Ishikawa (cell line): ENCODE data around the gene KRT79.

ENCODE experiments used
- CEBPB ChIP-seq: IDR thresholded peaks from 2 replicates; pipeline ENCODE4 v1.6.1; 2012
- CREB1 ChIP-seq: IDR thresholded peaks from 2 replicates; pipeline ENCODE4 v1.6.1; 2012; ENCODE audit warnings: low read depth
- EGR1 ChIP-seq: IDR thresholded peaks from 2 replicates; pipeline ENCODE4 v1.6.1; 2012
- EP300 ChIP-seq: IDR thresholded peaks from 2 replicates; pipeline ENCODE4 v1.6.1; 2012; ENCODE audit warnings: borderline replicate concordance
- FOXM1 ChIP-seq: IDR thresholded peaks from 2 replicates; pipeline ENCODE4 v1.6.1; 2012; ENCODE audit warnings: low read depth, borderline replicate concordance
- MAX ChIP-seq: IDR thresholded peaks from 2 replicates; pipeline ENCODE4 v1.6.1; 2012
- NFIC ChIP-seq: IDR thresholded peaks from 2 replicates; pipeline ENCODE4 v1.6.1; 2012
- RAD21 ChIP-seq: IDR thresholded peaks from 2 replicates; pipeline ENCODE4 v1.6.1; 2012; ENCODE audit warnings: low read depth
- REST ChIP-seq: IDR thresholded peaks from 2 replicates; pipeline ENCODE4 v1.6.1; 2012; ENCODE audit warnings: low read depth, mild to moderate bottlenecking
- TAF1 ChIP-seq: IDR thresholded peaks from 2 replicates; pipeline ENCODE4 v1.6.1; 2012; ENCODE audit warnings: low read depth, mild to moderate bottlenecking
- TCF12 ChIP-seq: IDR thresholded peaks from 2 replicates; pipeline ENCODE4 v1.6.1; 2012; ENCODE audit warnings: low read depth
- TEAD4 ChIP-seq: IDR thresholded peaks from 2 replicates; pipeline ENCODE4 v1.6.1; 2012
- USF1 ChIP-seq: IDR thresholded peaks from 2 replicates; pipeline ENCODE4 v1.6.1; 2012
- YY1 ChIP-seq: IDR thresholded peaks from 2 replicates; pipeline ENCODE4 v1.6.1; 2012; ENCODE audit warnings: low read depth
- ZBTB7A ChIP-seq: IDR thresholded peaks from 2 replicates; pipeline ENCODE4 v1.6.1; 2012; ENCODE audit warnings: low read depth

Gene KRT79

GRCh38 chr12:52788192-52788875, 45.8 kb downstream of the KRT79 start:
- TF ChIP-seq REST (no peak), TEAD4 (no peak), USF1 (no peak), EP300 (no peak)

GRCh38 chr12:52787324-52788191, 46.6 kb downstream of the KRT79 start:
- TF ChIP-seq MAX (no peak), CREB1 (no peak), REST (no peak), TCF12 (no peak)

- TF ChIP-seq EGR1: no peak
- TF ChIP-seq NFIC: no peak
- TF ChIP-seq CREB1: no peak
- TF ChIP-seq TEAD4: no peak
- TF ChIP-seq USF1: no peak
- no peak for TF ChIP-seq REST
- TF ChIP-seq TCF12: no peak
- no peak for TF ChIP-seq RAD21
- no peak for TF ChIP-seq MAX
- no peak for TF ChIP-seq CEBPB
- TF ChIP-seq FOXM1: no peak
- TF ChIP-seq ZBTB7A: no peak
- TF ChIP-seq TAF1: no peak
- no peak for TF ChIP-seq EP300
- no peak for TF ChIP-seq YY1
These were observed 49.2 kb downstream of the KRT79 start for GRCh38 chr12:52784909-52785308.

- no peak for TF ChIP-seq CREB1
These were observed 50.4 kb downstream of the KRT79 start for GRCh38 chr12:52783563-52784316.

GRCh38 chr12:52782502-52782901, 51.6 kb downstream of the KRT79 start:
- no peak for TF ChIP-seq YY1
- TF ChIP-seq CREB1: no peak
- TF ChIP-seq TAF1: no peak
- TF ChIP-seq FOXM1: no peak
- TF ChIP-seq TCF12: no peak
- no peak for TF ChIP-seq USF1
- TF ChIP-seq REST: no peak
- TF ChIP-seq NFIC: no peak
- no peak for TF ChIP-seq EP300
- no peak for TF ChIP-seq CEBPB
- TF ChIP-seq RAD21: no peak
- TF ChIP-seq ZBTB7A: no peak
- TF ChIP-seq TEAD4: no peak
- TF ChIP-seq MAX: no peak
- no peak for TF ChIP-seq EGR1
